ENCODE results near the gene MCC.

The MCC gene

DNA sequence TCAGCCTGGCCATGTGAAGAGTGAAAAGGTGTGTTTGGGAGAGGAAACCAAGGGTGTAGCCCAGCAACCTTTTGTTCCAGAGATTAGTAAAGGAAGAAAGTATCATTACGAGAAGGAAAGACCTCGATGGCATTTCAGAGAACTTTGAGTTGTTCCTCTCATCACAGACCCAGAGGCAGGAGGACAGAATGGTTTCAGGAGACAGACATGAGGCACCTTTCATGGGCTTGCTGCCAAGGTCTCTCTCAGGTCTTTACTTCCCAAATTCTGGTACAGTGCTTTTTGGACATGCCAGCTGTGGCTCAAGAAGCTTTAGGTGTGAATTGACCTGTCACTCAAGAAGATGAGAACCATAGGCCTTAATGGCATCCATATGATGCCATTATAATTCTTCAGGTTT lies 2.8 kb upstream of the MCC start:
- DNase-seq (ENCODE audit: low spot score), result no peak
- TF ChIP-seq, protein P1, sequence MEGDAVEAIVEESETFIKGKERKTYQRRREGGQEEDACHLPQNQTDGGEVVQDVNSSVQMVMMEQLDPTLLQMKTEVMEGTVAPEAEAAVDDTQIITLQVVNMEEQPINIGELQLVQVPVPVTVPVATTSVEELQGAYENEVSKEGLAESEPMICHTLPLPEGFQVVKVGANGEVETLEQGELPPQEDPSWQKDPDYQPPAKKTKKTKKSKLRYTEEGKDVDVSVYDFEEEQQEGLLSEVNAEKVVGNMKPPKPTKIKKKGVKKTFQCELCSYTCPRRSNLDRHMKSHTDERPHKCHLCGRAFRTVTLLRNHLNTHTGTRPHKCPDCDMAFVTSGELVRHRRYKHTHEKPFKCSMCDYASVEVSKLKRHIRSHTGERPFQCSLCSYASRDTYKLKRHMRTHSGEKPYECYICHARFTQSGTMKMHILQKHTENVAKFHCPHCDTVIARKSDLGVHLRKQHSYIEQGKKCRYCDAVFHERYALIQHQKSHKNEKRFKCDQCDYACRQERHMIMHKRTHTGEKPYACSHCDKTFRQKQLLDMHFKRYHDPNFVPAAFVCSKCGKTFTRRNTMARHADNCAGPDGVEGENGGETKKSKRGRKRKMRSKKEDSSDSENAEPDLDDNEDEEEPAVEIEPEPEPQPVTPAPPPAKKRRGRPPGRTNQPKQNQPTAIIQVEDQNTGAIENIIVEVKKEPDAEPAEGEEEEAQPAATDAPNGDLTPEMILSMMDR (IDR thresholded peaks at IDR 0.05; ENCODE audit: extremely low read depth, missing control alignments), result no peak

DNA sequence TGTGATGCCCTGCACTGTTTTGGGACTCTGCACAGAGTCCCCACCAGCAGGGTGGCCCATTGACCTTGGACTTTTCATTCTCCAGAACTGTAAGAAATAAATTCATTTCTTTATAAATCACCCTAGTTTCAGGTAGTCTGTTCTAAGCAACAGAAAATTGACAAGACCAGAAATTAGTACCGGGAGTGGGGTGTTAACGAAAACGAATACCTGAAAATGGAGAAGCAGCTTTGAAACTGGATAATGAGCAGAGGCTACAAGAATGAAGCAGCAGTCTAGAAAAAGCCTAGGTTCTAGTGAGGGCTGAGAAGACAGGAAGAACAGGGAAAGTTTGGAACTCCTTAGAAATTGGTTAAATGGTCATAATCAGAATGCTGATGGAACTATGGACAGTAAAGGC lies 2.1 kb upstream of the MCC start:
- TF ChIP-seq, protein P1 (IDR thresholded peaks at IDR 0.05; ENCODE audit: extremely low read depth, missing control alignments), result no peak
- DNase-seq (ENCODE audit: low spot score), result no peak

- DNase-seq (ENCODE audit: low spot score), result no peak
These were observed 1.0 kb upstream of the MCC start for GRCh38 chr5:113489299-113489698.

DNA sequence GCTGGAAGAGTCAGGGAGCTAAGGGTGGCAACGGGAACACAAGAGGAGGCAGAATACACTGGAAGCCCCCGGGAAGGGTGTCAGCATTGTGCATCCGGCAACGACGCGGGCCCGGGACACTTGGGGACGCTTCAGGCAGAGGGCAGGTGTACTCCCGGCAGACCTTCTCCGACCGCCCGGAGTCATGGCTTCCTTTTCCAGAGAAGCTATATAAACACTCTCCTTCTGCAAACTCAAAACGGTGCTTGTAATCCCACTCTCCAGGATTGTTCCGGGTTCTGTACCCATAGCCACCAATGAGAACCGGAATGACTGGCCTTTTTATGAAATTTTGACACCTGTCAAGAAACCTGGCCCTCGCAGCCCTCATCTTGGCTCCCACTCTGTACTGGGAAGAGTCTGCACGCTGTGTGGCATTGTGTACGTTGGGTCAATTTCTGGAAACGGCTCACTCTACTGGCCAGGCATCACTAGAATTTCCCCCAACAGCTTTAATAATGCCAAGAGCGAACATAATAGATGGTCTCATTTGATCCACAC lies 462 bp upstream of the MCC start:
- no peak for DNase-seq (ENCODE audit: low spot score)
- TF ChIP-seq, protein P1 (IDR thresholded peaks at IDR 0.05; ENCODE audit: extremely low read depth, missing control alignments), result no peak

More at GRCh38 chr5:113489299-113489698, 1.0 kb upstream of the MCC start:
- TF ChIP-seq, protein P1 (IDR thresholded peaks at IDR 0.05; ENCODE audit: extremely low read depth, missing control alignments), result no peak

DNA sequence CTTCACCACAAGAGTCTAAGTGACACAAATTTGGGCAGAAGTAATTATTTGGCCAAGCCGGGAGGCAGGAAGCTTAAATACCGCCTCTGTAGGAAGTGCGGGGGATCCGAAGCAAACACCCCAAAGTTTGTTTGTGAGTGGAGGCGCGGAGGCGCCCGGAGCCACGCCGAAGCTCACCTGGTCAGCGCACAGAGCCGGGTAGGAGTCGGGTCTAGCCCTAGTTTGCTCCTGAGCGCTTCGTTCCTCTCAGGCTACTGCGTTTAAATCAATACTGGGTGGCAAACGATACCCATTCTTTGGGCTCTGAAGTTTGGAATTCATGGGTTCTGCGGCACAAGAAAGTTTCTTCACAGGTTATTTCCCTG lies 855 bp downstream of the MCC start:
- DNase-seq (ENCODE audit: low spot score), result no peak
- TF ChIP-seq, protein P1 (IDR thresholded peaks at IDR 0.05; ENCODE audit: extremely low read depth, missing control alignments), result no peak

DNA sequence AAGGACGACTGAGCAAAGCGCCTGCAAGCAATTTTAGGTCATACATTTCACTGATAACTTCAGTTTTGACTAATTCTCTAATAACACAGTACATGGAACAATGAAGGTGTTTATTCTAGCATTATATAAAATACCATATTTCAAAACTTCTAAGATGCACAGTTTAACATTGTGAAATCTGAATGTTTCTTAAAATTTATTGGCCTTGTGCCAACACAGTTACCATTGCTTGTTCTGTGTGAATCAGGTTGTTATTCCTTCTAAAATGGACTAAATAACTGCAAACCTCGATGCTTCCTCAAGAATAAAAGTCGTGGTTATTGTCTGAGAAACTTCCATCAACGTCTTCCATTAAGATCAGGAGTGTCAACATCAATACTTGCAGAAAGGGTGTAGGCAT lies 8.0 kb downstream of the MCC start:
- DNase-seq (ENCODE audit: low spot score), result no peak
- TF ChIP-seq, protein P1 (IDR thresholded peaks at IDR 0.05; ENCODE audit: extremely low read depth, missing control alignments), result no peak

DNA sequence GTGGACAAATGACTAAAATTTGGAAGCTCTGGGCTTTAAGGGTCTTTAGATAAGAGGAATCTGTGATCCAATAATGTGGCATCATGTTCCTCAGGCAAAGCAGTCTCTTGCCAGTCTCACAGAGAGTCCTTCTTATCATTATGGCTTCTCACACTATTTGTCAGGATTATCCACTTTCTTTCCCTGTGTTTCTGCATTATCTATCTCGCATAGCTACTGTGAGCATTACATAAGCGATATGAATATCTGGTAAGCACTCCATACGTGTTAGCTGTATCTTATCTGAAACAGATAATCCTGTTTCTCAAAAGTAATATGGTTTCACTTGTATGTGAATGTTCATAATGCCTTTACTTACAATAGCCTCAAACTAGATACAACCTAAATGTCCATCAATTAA lies 9.6 kb downstream of the MCC start:
- no peak for DNase-seq (ENCODE audit: low spot score)
- TF ChIP-seq, protein P1 (IDR thresholded peaks at IDR 0.05; ENCODE audit: extremely low read depth, missing control alignments), result no peak

All from GM20000 (cell line).